GM18511 (cell line): ENCODE results near the gene TPR.

Source experiments
- ATAC-seq: cut with Tn5 transposase; IDR thresholded peaks from one replicate; pipeline ENCODE4 v1.9.1; 2021; ENCODE audit warnings: mild to moderate bottlenecking, moderate library complexity; ENCODE audit not compliant: unreplicated experiment

TPR gene

GRCh38 chr1:186292875-186293274 is 82.2 kb downstream of the TPR start:
- no peak for ATAC-seq

- no peak for ATAC-seq
Observed at GRCh38 chr1:186291271-186291670, 83.8 kb downstream of the TPR start.

- no peak for ATAC-seq
Observed at GRCh38 chr1:186289943-186290545, 85.0 kb downstream of the TPR start.

- ATAC-seq, result no peak
Observed at GRCh38 chr1:186286615-186287315, 88.3 kb downstream of the TPR start.

GRCh38 chr1:186283374-186283773 is 91.7 kb downstream of the TPR start:
- ATAC-seq, result peak; percentile 71

- ATAC-seq, result no peak
Observed at GRCh38 chr1:186282466-186282865, 92.6 kb downstream of the TPR start.

- no peak for ATAC-seq
Observed at GRCh38 chr1:186275822-186276221, 99.2 kb downstream of the TPR start.

GRCh38 chr1:186272486-186272885 is 102.6 kb downstream of the TPR start:
- ATAC-seq, result no peak

GRCh38 chr1:186271032-186271431 is 104.0 kb downstream of the TPR start:
- no peak for ATAC-seq
